Measurements from ENCODE around the gene PGLYRP2. TPM values are rescaled to one million over a fixed set of nuclear protein-coding genes. Genes with fewer than 3 reads are reported as not detected.
"Not testable (repeated sequence)": the region's sequence is repeated elsewhere in the genome, so short reads cannot be mapped to it uniquely, and the experiment has no call there.

The PGLYRP2 gene
- total and polyA plus RNA-seq, 12 donors: not detected

DNA sequence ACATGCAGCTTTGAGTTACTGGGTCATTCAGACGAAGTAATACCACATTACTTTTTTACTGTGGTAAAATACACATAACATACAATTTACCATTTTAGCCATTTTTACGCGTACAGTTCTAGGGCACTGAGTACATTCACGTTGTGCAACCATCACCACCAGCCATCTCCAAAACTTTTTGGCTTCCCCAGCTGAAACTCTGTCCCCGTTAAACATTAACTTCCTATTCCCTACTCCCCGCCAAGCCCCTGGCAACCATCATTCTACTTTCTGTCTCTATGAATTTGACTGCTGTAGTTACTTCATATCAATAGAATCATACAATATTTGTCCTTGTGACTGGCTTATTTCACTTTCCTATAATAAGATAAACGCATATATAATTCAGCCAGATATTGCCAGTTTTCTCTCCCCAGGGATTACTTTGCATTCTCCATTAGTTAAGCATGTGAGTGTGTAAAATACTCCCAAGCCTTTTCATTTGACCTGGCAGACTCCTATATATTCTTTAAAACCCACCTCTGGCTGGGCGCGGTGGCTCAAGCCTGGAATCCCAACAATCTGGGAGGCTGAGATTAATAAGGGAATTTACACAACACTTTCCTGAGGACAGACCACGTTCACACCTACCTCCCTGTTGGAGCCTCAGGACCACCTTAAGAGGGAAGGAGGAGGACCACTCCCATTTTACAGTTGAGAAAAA lies 19.0 kb upstream of the PGLYRP2 start:
- no peak for DNase-seq
- H3K27me3 ChIP-seq: no peaks in the 10 kb centered on the region
- TF ChIP-seq, protein P1, sequence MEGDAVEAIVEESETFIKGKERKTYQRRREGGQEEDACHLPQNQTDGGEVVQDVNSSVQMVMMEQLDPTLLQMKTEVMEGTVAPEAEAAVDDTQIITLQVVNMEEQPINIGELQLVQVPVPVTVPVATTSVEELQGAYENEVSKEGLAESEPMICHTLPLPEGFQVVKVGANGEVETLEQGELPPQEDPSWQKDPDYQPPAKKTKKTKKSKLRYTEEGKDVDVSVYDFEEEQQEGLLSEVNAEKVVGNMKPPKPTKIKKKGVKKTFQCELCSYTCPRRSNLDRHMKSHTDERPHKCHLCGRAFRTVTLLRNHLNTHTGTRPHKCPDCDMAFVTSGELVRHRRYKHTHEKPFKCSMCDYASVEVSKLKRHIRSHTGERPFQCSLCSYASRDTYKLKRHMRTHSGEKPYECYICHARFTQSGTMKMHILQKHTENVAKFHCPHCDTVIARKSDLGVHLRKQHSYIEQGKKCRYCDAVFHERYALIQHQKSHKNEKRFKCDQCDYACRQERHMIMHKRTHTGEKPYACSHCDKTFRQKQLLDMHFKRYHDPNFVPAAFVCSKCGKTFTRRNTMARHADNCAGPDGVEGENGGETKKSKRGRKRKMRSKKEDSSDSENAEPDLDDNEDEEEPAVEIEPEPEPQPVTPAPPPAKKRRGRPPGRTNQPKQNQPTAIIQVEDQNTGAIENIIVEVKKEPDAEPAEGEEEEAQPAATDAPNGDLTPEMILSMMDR (IDR thresholded peaks at IDR 0.05): no peak
- no peak for TF ChIP-seq POLR2A (IDR thresholded peaks at IDR 0.05)
- 72 to 80% (median 77%) methylated on average over 10 of the region's 10 CpGs for WGBS, 4 donors
- H3K9me3 ChIP-seq (replicated peaks in 1 of 3): no peaks in the 10 kb centered on the region
- H3K4me3 ChIP-seq: no peak overlapping the region
- no peaks in the 10 kb centered on the region for H3K36me3 ChIP-seq (replicated peaks in 1 of 2)
- intact Hi-C loops (cut with DNase I): no loop called here
- H3K27ac ChIP-seq: no peak overlapping the region
- no peaks in the 10 kb centered on the region for H3K4me1 ChIP-seq (replicated peaks in 1 of 2)

GRCh38 chr19:15495151-15495550 lies 15.8 kb upstream of the PGLYRP2 start:
- Histone ChIP-seq H3K4me3 (no peak overlapping the region), H3K36me3 (replicated peaks in 1 of 2) (no peaks in the 10 kb centered on the region), H3K27ac (no peak overlapping the region), H3K4me1 (replicated peaks in 1 of 2) (no peaks in the 10 kb centered on the region), H3K9me3 (replicated peaks in 1 of 3) (no peaks in the 10 kb centered on the region), H3K27me3 (no peaks in the 10 kb centered on the region)
- DNase-seq: no peak
- intact Hi-C loops (cut with DNase I): no loop called here
- TF ChIP-seq, protein P1 (IDR thresholded peaks at IDR 0.05): no peak
- no peak for TF ChIP-seq POLR2A (IDR thresholded peaks at IDR 0.05)
- WGBS, 4 donors: 74 to 94% (median 88%) methylated on average over 1 of the region's 1 CpG

- no peaks in the 10 kb centered on the region for H3K4me1 ChIP-seq (replicated peaks in 1 of 2)
- 69 to 78% (median 75%) methylated on average over 13 of the region's 13 CpGs for WGBS, 4 donors
- TF ChIP-seq, protein P1 (IDR thresholded peaks at IDR 0.05): no peak
- no peak for TF ChIP-seq POLR2A (IDR thresholded peaks at IDR 0.05)
- no peaks in the 10 kb centered on the region for H3K27me3 ChIP-seq
- DNase-seq: no peak
- H3K4me3 ChIP-seq: no peak overlapping the region
- H3K27ac ChIP-seq: no peak overlapping the region
- no peaks in the 10 kb centered on the region for H3K36me3 ChIP-seq (replicated peaks in 1 of 2)
- no peaks in the 10 kb centered on the region for H3K9me3 ChIP-seq (replicated peaks in 1 of 3)
- intact Hi-C loops (cut with DNase I): no loop called here
Observed at GRCh38 chr19:15488489-15489226, 9.4 kb upstream of the PGLYRP2 start.

GRCh38 chr19:15487038-15487437 lies 7.7 kb upstream of the PGLYRP2 start:
- DNase-seq: no peak
- Histone ChIP-seq H3K4me3 (no peak overlapping the region), H3K4me1 (replicated peaks in 1 of 2) (no peaks in the 10 kb centered on the region), H3K27me3 (no peaks in the 10 kb centered on the region), H3K27ac (no peak overlapping the region), H3K9me3 (replicated peaks in 1 of 3) (no peaks in the 10 kb centered on the region), H3K36me3 (replicated peaks in 1 of 2) (no peaks in the 10 kb centered on the region)
- 86 to 91% (median 88%) methylated on average over 4 of the region's 4 CpGs for WGBS, 4 donors
- TF ChIP-seq POLR2A (IDR thresholded peaks at IDR 0.05): no peak
- TF ChIP-seq, protein P1 (IDR thresholded peaks at IDR 0.05): no peak
- intact Hi-C loops (cut with DNase I): no loop called here

- H3K27me3 ChIP-seq; intact Hi-C loops (cut with DNase I); H3K9me3 ChIP-seq (replicated peaks in 1 of 3); H3K36me3 ChIP-seq (replicated peaks in 1 of 2); DNase-seq; H3K27ac ChIP-seq; H3K4me1 ChIP-seq (replicated peaks in 1 of 2); H3K4me3 ChIP-seq: not testable (repeated sequence)
- WGBS, 4 donors: 83 to 91% (median 86%) methylated on average over 5 of the region's 5 CpGs
Observed at GRCh38 chr19:15485768-15486167, 6.5 kb upstream of the PGLYRP2 start.

DNA sequence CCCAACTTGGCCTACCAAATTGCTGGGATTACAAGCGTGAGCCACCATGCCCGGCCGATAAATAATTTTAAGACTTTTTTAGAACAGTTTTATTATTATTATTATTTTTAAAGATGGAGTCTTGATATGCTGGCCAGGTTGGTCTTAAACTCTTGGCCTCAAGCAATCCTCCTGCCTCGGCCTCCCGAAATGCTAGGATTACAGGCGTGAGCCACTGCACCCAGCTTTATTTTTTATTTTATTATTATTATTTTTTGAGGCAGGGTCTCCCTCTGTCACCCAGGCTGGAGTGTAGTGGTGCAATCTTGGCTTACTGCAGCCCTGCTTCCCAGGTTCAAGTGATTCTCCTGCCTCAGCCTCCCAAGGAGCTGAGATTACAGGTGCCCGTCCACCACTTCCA lies 1.7 kb upstream of the PGLYRP2 start:
- H3K4me3 ChIP-seq; H3K4me1 ChIP-seq (replicated peaks in 1 of 2); H3K9me3 ChIP-seq (replicated peaks in 1 of 3); H3K36me3 ChIP-seq (replicated peaks in 1 of 2); H3K27ac ChIP-seq; H3K27me3 ChIP-seq; DNase-seq; intact Hi-C loops (cut with DNase I): not testable (repeated sequence)
- WGBS, 4 donors: 75 to 87% (median 84%) methylated on average over 7 of the region's 7 CpGs

Data from adrenal gland (tissue), 12 donors.